HFF-Myc (cell line): ENCODE results near the gene SPG11.
"Not testable (repeated sequence)": the region's sequence is repeated elsewhere in the genome, so short reads cannot be mapped to it uniquely, and the experiment has no call there.

Experiments
- DNase-seq: peaks from one replicate; pipeline ENCODE4 v3.0.0-alpha.2; 2011; ENCODE audit warnings: low read depth; ENCODE audit errors: extremely low read depth
- H3K4me3 ChIP-seq: replicated peaks from 2 replicates; pipeline ENCODE4 v1.5.1; 2011; ENCODE audit warnings: low read depth, mild to moderate bottlenecking, control low read depth, low read length
- CTCF ChIP-seq: IDR thresholded peaks from 2 replicates; pipeline ENCODE4 v1.5.1; 2012; ENCODE audit warnings: mild to moderate bottlenecking, low read depth, low read length, control low read depth; ENCODE audit errors: missing control alignments

SPG11 gene

GRCh38 chr15:44647036-44647435, 16.4 kb downstream of the SPG11 start:
- TF ChIP-seq CTCF: no peak
- DNase-seq: no peak
- no peak overlapping the region for H3K4me3 ChIP-seq

GRCh38 chr15:44646460-44646859, 17.0 kb downstream of the SPG11 start:
- H3K4me3 ChIP-seq: no peak overlapping the region
- no peak for DNase-seq
- TF ChIP-seq CTCF: no peak

GRCh38 chr15:44641651-44642050, 21.8 kb downstream of the SPG11 start:
- no peak for DNase-seq
- H3K4me3 ChIP-seq: no peak overlapping the region
- TF ChIP-seq CTCF: no peak

GRCh38 chr15:44636976-44637375, 26.5 kb downstream of the SPG11 start:
- no peak for TF ChIP-seq CTCF
- no peak overlapping the region for H3K4me3 ChIP-seq
- DNase-seq: no peak

- no peak for DNase-seq
Measured at GRCh38 chr15:44633603-44634002, 29.9 kb downstream of the SPG11 start.

GRCh38 chr15:44625286-44625685, 38.2 kb downstream of the SPG11 start:
- not testable (repeated sequence) for DNase-seq, H3K4me3 ChIP-seq

More at GRCh38 chr15:44633603-44634002, 29.9 kb downstream of the SPG11 start:
- H3K4me3 ChIP-seq: no peak overlapping the region
- no peak for TF ChIP-seq CTCF

- no peak overlapping the region for H3K4me3 ChIP-seq
- no peak for TF ChIP-seq CTCF
- no peak for DNase-seq
Measured at GRCh38 chr15:44623178-44623577, 40.3 kb downstream of the SPG11 start.
